Liver (tissue), 9 donors: ENCODE measurements around the gene UBTF. TPM values are rescaled to one million over a fixed set of nuclear protein-coding genes. Genes with fewer than 3 reads are reported as not detected.

ENCODE experiments used
- DNase-seq: peaks from one replicate; pipeline ENCODE4 v3.0.0-alpha.2; 2017; ENCODE audit warnings: low spot score
- H3K27ac ChIP-seq, 2 donors: one replicate each; pipeline ENCODE4 v1.7.0; 2013; ENCODE audit warnings: inconsistent platforms in 2 of 2, low read length in 2 of 2, control low read depth in 1 of 2, low read depth in 1 of 2, mild to moderate bottlenecking in 1 of 2
- H3K27me3 ChIP-seq, 4 donors: one replicate each; pipeline versions ENCODE4 v1.6.1 to v1.7.0; 2013; ENCODE audit warnings: low read length in 3 of 4, inconsistent platforms in 1 of 4, mild to moderate bottlenecking in 1 of 4, moderate library complexity in 1 of 4; ENCODE audit not compliant: control insufficient read depth in 4 of 4, insufficient read depth in 4 of 4
- H3K36me3 ChIP-seq, 4 donors: one replicate each; pipeline versions ENCODE4 v1.6.1 to v1.7.0; 2013; ENCODE audit warnings: low read length in 3 of 4, mild to moderate bottlenecking in 3 of 4, low read depth in 1 of 4, moderate library complexity in 1 of 4; ENCODE audit not compliant: control insufficient read depth in 4 of 4, insufficient read depth in 3 of 4
- H3K4me1 ChIP-seq, 4 donors: one replicate each; pipeline versions ENCODE4 v1.6.1 to v1.7.0; 2013; ENCODE audit warnings: low read length in 3 of 4, mild to moderate bottlenecking in 3 of 4, moderate library complexity in 1 of 4; ENCODE audit not compliant: control insufficient read depth in 4 of 4, insufficient read depth in 4 of 4
- H3K4me3 ChIP-seq, 3 donors: one replicate each; pipeline versions ENCODE4 v1.6.1 to v1.7.0; 2013; ENCODE audit warnings: low read length in 3 of 3, control low read depth in 1 of 3, low read depth in 1 of 3, mild to moderate bottlenecking in 1 of 3
- H3K9ac ChIP-seq, 2 donors: one replicate each; pipeline ENCODE4 v1.7.0; 2013; ENCODE audit warnings: low read length in 2 of 2, mild to moderate bottlenecking in 2 of 2, moderate library complexity in 2 of 2, control low read depth in 1 of 2, low read depth in 1 of 2
- H3K9me3 ChIP-seq, 4 donors: one replicate each; pipeline versions ENCODE4 v1.6.1 to v1.7.0; 2013; ENCODE audit warnings: low read length in 3 of 4; ENCODE audit not compliant: control insufficient read depth in 4 of 4
- CTCF ChIP-seq: fragments of 150-350 bp; IDR thresholded peaks from 2 replicates; pipeline ENCODE4 v1.5.1; 2017; ENCODE audit warnings: improper control_type of control experiment, low read depth, low read length; ENCODE audit not compliant: missing input control
- EGR1 ChIP-seq, 2 donors: IDR thresholded peaks; 2 replicates each; pipeline ENCODE4 v1.6.1; 2016 to 2018; ENCODE audit warnings: antibody characterized with exemption in 2 of 2, low read depth in 2 of 2
- FOXA1 ChIP-seq: IDR thresholded peaks from 2 replicates; pipeline ENCODE4 v1.6.1; 2016; ENCODE audit warnings: antibody characterized with exemption
- FOXA2 ChIP-seq: IDR thresholded peaks from 2 replicates; pipeline ENCODE4 v1.6.1; 2016; ENCODE audit warnings: antibody characterized with exemption
- GABPA ChIP-seq, 2 donors: IDR thresholded peaks in 1 of 2; conservative IDR thresholded peaks in 1 of 2; 2 replicates each; pipeline ENCODE4 v1.6.1; 2016; ENCODE audit warnings: antibody characterized with exemption in 2 of 2, mild to moderate bottlenecking in 1 of 2, moderate library complexity in 1 of 2
- HNF4A ChIP-seq, 2 donors: conservative IDR thresholded peaks; 2 replicates each; pipeline ENCODE4 v1.6.1; 2016; ENCODE audit warnings: antibody characterized with exemption in 2 of 2, mild to moderate bottlenecking in 2 of 2
- HNF4G ChIP-seq: IDR thresholded peaks from 2 replicates; pipeline ENCODE4 v1.6.1; 2016; ENCODE audit warnings: antibody characterized with exemption
- JUND ChIP-seq, 2 donors: IDR thresholded peaks; 2 replicates each; pipeline ENCODE4 v1.6.1; 2016; ENCODE audit warnings: antibody characterized with exemption in 2 of 2
- NR2F2 ChIP-seq: IDR thresholded peaks from 2 replicates; pipeline ENCODE4 v1.6.1; 2016; ENCODE audit warnings: antibody characterized with exemption
- RAD21 ChIP-seq, 2 donors: IDR thresholded peaks; 2 replicates each; pipeline ENCODE4 v1.6.1; 2016; ENCODE audit warnings: antibody characterized with exemption in 2 of 2, mild to moderate bottlenecking in 2 of 2
- REST ChIP-seq: IDR thresholded peaks from 2 replicates; pipeline ENCODE4 v1.6.1; 2016; ENCODE audit warnings: antibody characterized with exemption, mild to moderate bottlenecking
- RXRA ChIP-seq, 2 donors: IDR thresholded peaks; 2 replicates each; pipeline ENCODE4 v1.6.1; 2017 to 2018; ENCODE audit warnings: antibody characterized with exemption in 2 of 2, mild to moderate bottlenecking in 1 of 2
- SP1 ChIP-seq: IDR thresholded peaks from 2 replicates; pipeline ENCODE4 v1.6.1; 2018; ENCODE audit warnings: antibody characterized with exemption, mild to moderate bottlenecking
- TAF1 ChIP-seq: conservative IDR thresholded peaks from 2 replicates; pipeline ENCODE4 v1.6.1; 2016; ENCODE audit warnings: antibody characterized with exemption, mild to moderate bottlenecking
- YY1 ChIP-seq: IDR thresholded peaks from 2 replicates; pipeline ENCODE4 v1.6.1; 2016; ENCODE audit warnings: antibody characterized with exemption, mild to moderate bottlenecking
- ZBTB33 ChIP-seq: IDR thresholded peaks from 2 replicates; pipeline ENCODE4 v1.6.1; 2016; ENCODE audit warnings: antibody characterized with exemption
- WGBS: extraction: QIAGEN DNeasy Blood & Tissue Kit; methylation state at CpG from one replicate; pipeline ENCODE4 v1.1.7; 2013; 5-methylcytosine and 5-hydroxymethylcytosine counted together
- polyA plus RNA-seq, 2 donors: library from polyadenylated mRNA; stranded (reverse) in 1 of 2; unstranded in 1 of 2; fragments of 200-250 nt in 1 of 2; fragments of >200 nt in 1 of 2; fragmentation: Nextera tagmentation in 1 of 2; extraction: Ambion mirVana in 1 of 2; gene quantifications; one replicate each; pipeline versions ENCODE4 v1.2.1 to v1.2.3, GENCODE V29; 2013 to 2015
- total RNA-seq, 2 donors: library from RNA; depleted of rRNA; stranded (reverse); fragments of >200 nt; gene quantifications; one replicate each; pipeline ENCODE4 v1.2.3, GENCODE V29; 2014
- TF ChIP-seq, protein P1 (sequence below): IDR thresholded peaks from 2 replicates; pipeline ENCODE4 v1.6.1; 2016; ENCODE audit warnings: antibody characterized with exemption
- TF ChIP-seq, protein P2 (sequence below): IDR thresholded peaks from 2 replicates; pipeline ENCODE4 v1.6.1; 2016; ENCODE audit warnings: antibody characterized with exemption
- donor health status: healthy.
- donor health status: healthy.
- donor health status: healthy.
- donor health status: healthy.
- donor health status: healthy.

The UBTF gene
- total and polyA plus RNA-seq, 4 donors, result 12.5 to 39.6 (median 23.9) TPM

DNA sequence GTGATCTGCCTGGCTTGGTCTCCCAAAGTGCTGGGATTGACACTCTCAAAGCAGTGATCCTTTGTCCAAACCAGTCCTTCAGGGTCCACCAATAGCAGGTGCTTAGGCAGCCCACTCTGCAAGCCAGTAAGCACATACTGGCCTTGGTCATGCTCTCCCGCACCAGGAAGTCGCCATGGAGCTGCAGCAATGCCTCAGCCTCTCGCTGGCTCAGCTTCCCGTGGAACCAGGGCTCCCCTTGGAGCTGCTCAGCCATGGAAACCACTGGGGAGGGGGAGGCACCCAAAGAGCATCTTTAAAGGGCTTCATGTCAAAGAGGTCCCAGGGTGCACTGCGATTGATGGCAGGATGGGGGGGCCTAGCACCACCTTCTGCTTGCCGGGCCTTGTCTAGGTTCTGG is 9.6 kb upstream of the UBTF start:
- no peak for DNase-seq
- H3K9ac ChIP-seq, result no peak overlapping the region
- no peak overlapping the region for H3K27ac ChIP-seq
- H3K4me3 ChIP-seq, result no peak overlapping the region
- H3K9me3 ChIP-seq, result no peaks in the 10 kb centered on the region
- H3K36me3 ChIP-seq, result no peaks in the 10 kb centered on the region
- no peak for TF ChIP-seq RXRA (IDR thresholded peaks at IDR 0.05)
- TF ChIP-seq TAF1, result no peak
- TF ChIP-seq JUND (IDR thresholded peaks at IDR 0.05), result no peak
- no peak for TF ChIP-seq YY1
- TF ChIP-seq EGR1 (IDR thresholded peaks at IDR 0.05; ENCODE audit: low read depth in 2 of 2), result no peak
- TF ChIP-seq RAD21 (IDR thresholded peaks at IDR 0.05), result no peak
- TF ChIP-seq GABPA (IDR thresholded peaks at IDR 0.05 in 1 of 2, conservative IDR thresholded peaks at IDR 0.05 in 1 of 2), result no peak
- TF ChIP-seq SP1, result no peak
- TF ChIP-seq FOXA2, result no peak
- no peak for TF ChIP-seq REST
- TF ChIP-seq NR2F2, result no peak
- TF ChIP-seq, protein P1, sequence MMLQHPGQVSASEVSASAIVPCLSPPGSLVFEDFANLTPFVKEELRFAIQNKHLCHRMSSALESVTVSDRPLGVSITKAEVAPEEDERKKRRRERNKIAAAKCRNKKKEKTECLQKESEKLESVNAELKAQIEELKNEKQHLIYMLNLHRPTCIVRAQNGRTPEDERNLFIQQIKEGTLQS, result no peak
- TF ChIP-seq CTCF, result no peak
- no peak for TF ChIP-seq HNF4G
- TF ChIP-seq, protein P2, sequence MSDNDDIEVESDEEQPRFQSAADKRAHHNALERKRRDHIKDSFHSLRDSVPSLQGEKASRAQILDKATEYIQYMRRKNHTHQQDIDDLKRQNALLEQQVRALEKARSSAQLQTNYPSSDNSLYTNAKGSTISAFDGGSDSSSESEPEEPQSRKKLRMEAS, result no peak
- no peak for TF ChIP-seq HNF4A (conservative IDR thresholded peaks at IDR 0.05)
- TF ChIP-seq ZBTB33, result no peak
- TF ChIP-seq FOXA1, result no peak
- H3K4me1 ChIP-seq, result peaks cover 0 to under 1% (median under 1%) of the 10 kb centered on the region in 4 donors
- WGBS, result 91% methylated on average over 6 of the region's 6 CpGs
- H3K27me3 ChIP-seq, result no peaks in the 10 kb centered on the region
